ENCODE data around the gene CREB3L2.

Gene CREB3L2

GRCh38 chr7:137987968-137988367 lies 13.9 kb downstream of the CREB3L2 start (continued):
- no peak for TF ChIP-seq ZNF639 (tag by site-specific recombination; IDR thresholded peaks at IDR 0.05)

GRCh38 chr7:137987563-137987962 lies 14.3 kb downstream of the CREB3L2 start:
- POLR2A ChIA-PET = no interaction called here
- no peaks in the 10 kb centered on the region for H3K4me1 ChIP-seq (ENCODE audit: control insufficient read depth, insufficient read depth, low read length)
- H3K27ac ChIP-seq (ENCODE audit: extremely low read depth, low read depth, low read length) = no peak overlapping the region
- H3K36me3 ChIP-seq (ENCODE audit: control insufficient read depth in 2 of 2, insufficient read depth in 1 of 2, low read length in 2 of 2) = peaks cover 0 to 12% of the 10 kb centered on the region in 2 experiments; a peak in 1 of 3 replicates
- no peak overlapping the region for H3K4me3 ChIP-seq (ENCODE audit: low read depth, low read length)
- TF ChIP-seq ZNF555 (tag by site-specific recombination; conservative IDR thresholded peaks at IDR 0.05) = no peak
- TF ChIP-seq ZNF48 (tag by site-specific recombination; IDR thresholded peaks at IDR 0.05) = no peak
- no peak for TF ChIP-seq ZNF112 (tag by site-specific recombination; IDR thresholded peaks at IDR 0.05)
- CTCF ChIA-PET = interaction anchor here (0.5 to 0.8 kb wide), 3 partner anchors 14 to 43 kb away, joined by 3 read pairs; partner anchors contain the start of gene CREB3L2
- no peaks in the 10 kb centered on the region for H3K9me3 ChIP-seq (ENCODE audit: control insufficient read depth, insufficient read depth, low read depth, low read length)

GRCh38 chr7:137987018-137987349 lies 14.9 kb downstream of the CREB3L2 start:
- H3K9me3 ChIP-seq (ENCODE audit: control insufficient read depth, insufficient read depth, low read depth, low read length) = no peaks in the 10 kb centered on the region
- no peaks in the 10 kb centered on the region for H3K4me1 ChIP-seq (ENCODE audit: control insufficient read depth, insufficient read depth, low read length)
- TF ChIP-seq ZNF10 (tag by site-specific recombination; IDR thresholded peaks at IDR 0.05) = no peak
- TF ChIP-seq ZNF530 (tag by site-specific recombination; IDR thresholded peaks at IDR 0.05; ENCODE audit: low read depth) = no peak
- no peak for TF ChIP-seq SCRT2 (tag by site-specific recombination; IDR thresholded peaks at IDR 0.05)
- TF ChIP-seq ZNF324 (tag by site-specific recombination; IDR thresholded peaks at IDR 0.05) = no peak
- TF ChIP-seq ZNF114 (tag by site-specific recombination; IDR thresholded peaks at IDR 0.05) = no peak
- TF ChIP-seq ZNF792 (tag by site-specific recombination; IDR thresholded peaks at IDR 0.05) = no peak
- TF ChIP-seq KLF17 (tag by site-specific recombination; IDR thresholded peaks at IDR 0.05) = no peak
- no peak for TF ChIP-seq ZBTB48 (tag by site-specific recombination; IDR thresholded peaks at IDR 0.05)
- TF ChIP-seq ZNF239 (tag by site-specific recombination; IDR thresholded peaks at IDR 0.05) = no peak
- no peak for TF ChIP-seq ZSCAN30 (tag by site-specific recombination; IDR thresholded peaks at IDR 0.05)
- TF ChIP-seq ZNF830 (tag by site-specific recombination; IDR thresholded peaks at IDR 0.05; ENCODE audit: low read depth) = no peak
- no peak for TF ChIP-seq ZNF488 (tag by site-specific recombination; IDR thresholded peaks at IDR 0.05)
- TF ChIP-seq ZBTB49 (tag by site-specific recombination; IDR thresholded peaks at IDR 0.05; ENCODE audit: low read depth) = no peak
- TF ChIP-seq SCRT1 (tag by site-specific recombination; IDR thresholded peaks at IDR 0.05; ENCODE audit: borderline replicate concordance) = no peak
- no peak for TF ChIP-seq ZNF544 (tag by site-specific recombination; IDR thresholded peaks at IDR 0.05)
- no peak for TF ChIP-seq MEIS1 (CRISPR knock-in tag; IDR thresholded peaks at IDR 0.05; ENCODE audit: borderline replicate concordance)
- TF ChIP-seq ZNF2 (tag by site-specific recombination; IDR thresholded peaks at IDR 0.05) = no peak
- TF ChIP-seq GLIS1 (tag by site-specific recombination; IDR thresholded peaks at IDR 0.05) = no peak
- TF ChIP-seq BCL6B (tag by site-specific recombination; IDR thresholded peaks at IDR 0.05) = no peak
- no peak for TF ChIP-seq ZNF513 (tag by site-specific recombination; IDR thresholded peaks at IDR 0.05)
- no peak overlapping the region for H3K4me3 ChIP-seq (ENCODE audit: low read depth, low read length)
- peaks cover 0 to 13% of the 10 kb centered on the region in 2 experiments; a peak in 1 of 3 replicates for H3K36me3 ChIP-seq (ENCODE audit: control insufficient read depth in 2 of 2, insufficient read depth in 1 of 2, low read length in 2 of 2)
- no peak overlapping the region for H3K27ac ChIP-seq (ENCODE audit: extremely low read depth, low read depth, low read length)
- POLR2A ChIA-PET = no interaction called here
- CTCF ChIA-PET = interaction anchor here (0.8 to 1.4 kb wide), 3 partner anchors 14 to 84 kb away, joined by 6 to 8 read pairs (median 7); partner anchors contain the start of gene CREB3L2
